ENCODE results near the gene TTYH3.

Gene TTYH3

GRCh38 chr7:2633538-2634266 is 1.9 kb downstream of the TTYH3 start:
- no peak for TF ChIP-seq RAD21 (IDR thresholded peaks at IDR 0.05; ENCODE audit: low read depth)
- peak; percentile 40; the same call in 1 of the 2 replicates for TF ChIP-seq FOXM1 (IDR thresholded peaks at IDR 0.05; ENCODE audit: borderline replicate concordance, low read depth)
- no peak for TF ChIP-seq EGR1 (IDR thresholded peaks at IDR 0.05)
- no peak for TF ChIP-seq YY1 (IDR thresholded peaks at IDR 0.05; ENCODE audit: low read depth)
- TF ChIP-seq TEAD4 (IDR thresholded peaks at IDR 0.05) = peak; percentile 45
- TF ChIP-seq CEBPB (IDR thresholded peaks at IDR 0.05) = no peak
- peak; percentile 46; the same call in 1 of the 2 replicates for TF ChIP-seq EP300 (IDR thresholded peaks at IDR 0.05; ENCODE audit: borderline replicate concordance)
- no peak for TF ChIP-seq USF1 (IDR thresholded peaks at IDR 0.05)
- TF ChIP-seq CREB1 (IDR thresholded peaks at IDR 0.05; ENCODE audit: low read depth) = no peak
- peak; percentile 73 for TF ChIP-seq TCF12 (IDR thresholded peaks at IDR 0.05; ENCODE audit: low read depth)
- peak; percentile 85 for TF ChIP-seq ZBTB7A (IDR thresholded peaks at IDR 0.05; ENCODE audit: low read depth)
- no peak for TF ChIP-seq REST (IDR thresholded peaks at IDR 0.05; ENCODE audit: low read depth)
- no peak; the same call in 1 of the 2 replicates for TF ChIP-seq MAX (IDR thresholded peaks at IDR 0.05)
- TF ChIP-seq TAF1 (IDR thresholded peaks at IDR 0.05; ENCODE audit: low read depth) = no peak
- TF ChIP-seq NFIC (IDR thresholded peaks at IDR 0.05) = peak; percentile 22

GRCh38 chr7:2634267-2635145 is 2.7 kb downstream of the TTYH3 start:
- no peak for TF ChIP-seq MAX (IDR thresholded peaks at IDR 0.05)
- TF ChIP-seq ZBTB7A (IDR thresholded peaks at IDR 0.05; ENCODE audit: low read depth) = peak; percentile 18; the same call in 1 of the 2 replicates

GRCh38 chr7:2635148-2635668 is 3.4 kb downstream of the TTYH3 start:
- no peak for TF ChIP-seq CEBPB (IDR thresholded peaks at IDR 0.05)
- no peak for TF ChIP-seq USF1 (IDR thresholded peaks at IDR 0.05)
- TF ChIP-seq CREB1 (IDR thresholded peaks at IDR 0.05; ENCODE audit: low read depth) = no peak
- TF ChIP-seq EGR1 (IDR thresholded peaks at IDR 0.05) = no peak
- no peak for TF ChIP-seq RAD21 (IDR thresholded peaks at IDR 0.05; ENCODE audit: low read depth)
- no peak for TF ChIP-seq TAF1 (IDR thresholded peaks at IDR 0.05; ENCODE audit: low read depth)
- no peak for TF ChIP-seq ZBTB7A (IDR thresholded peaks at IDR 0.05; ENCODE audit: low read depth)
- TF ChIP-seq TEAD4 (IDR thresholded peaks at IDR 0.05) = no peak

GRCh38 chr7:2635810-2636701 is 4.3 kb downstream of the TTYH3 start:
- no peak for TF ChIP-seq FOXM1 (IDR thresholded peaks at IDR 0.05; ENCODE audit: borderline replicate concordance, low read depth)
- TF ChIP-seq EP300 (IDR thresholded peaks at IDR 0.05; ENCODE audit: borderline replicate concordance) = no peak
- no peak for TF ChIP-seq ZBTB7A (IDR thresholded peaks at IDR 0.05; ENCODE audit: low read depth)
- no peak for TF ChIP-seq YY1 (IDR thresholded peaks at IDR 0.05; ENCODE audit: low read depth)
- no peak for TF ChIP-seq TCF12 (IDR thresholded peaks at IDR 0.05; ENCODE audit: low read depth)
- TF ChIP-seq TEAD4 (IDR thresholded peaks at IDR 0.05) = no peak

- TF ChIP-seq RAD21 (IDR thresholded peaks at IDR 0.05; ENCODE audit: low read depth) (no peak), CEBPB (IDR thresholded peaks at IDR 0.05) (no peak), REST (IDR thresholded peaks at IDR 0.05; ENCODE audit: low read depth) (no peak), USF1 (IDR thresholded peaks at IDR 0.05) (no peak), TEAD4 (IDR thresholded peaks at IDR 0.05) (no peak)
Observed at GRCh38 chr7:2637066-2637471, 5.3 kb downstream of the TTYH3 start.
